Motor neuron (in vitro differentiated cells): Measurements from ENCODE around the gene CYP4F8. TPM values are rescaled to one million over a fixed set of nuclear protein-coding genes. Genes with fewer than 3 reads are reported as not detected.
"Not testable (repeated sequence)": the region's sequence is repeated elsewhere in the genome, so short reads cannot be mapped to it uniquely, and the experiment has no call there.

ENCODE experiments used
- ATAC-seq, 8 experiments: fragments of 200-7000 bp; cut with Tn5 transposase; replicated peaks in 6 of 8; 2 replicates each; pipeline ENCODE4 v1.8.0; 2021; ENCODE audit warnings: mild to moderate bottlenecking in 8 of 8, moderate library complexity in 8 of 8
- H3K27ac ChIP-seq, 2 donors: fragments of 250-450 bp; sonication (Bioruptor Pico); 2 replicates each; pipeline ENCODE4 v1.9.0; 2021; ENCODE audit warnings: antibody characterized with exemption in 2 of 2, mild to moderate bottlenecking in 2 of 2, moderate library complexity in 1 of 2
- H3K4me1 ChIP-seq, 2 donors: fragments of 250-450 bp; sonication (Bioruptor Pico); replicated peaks in 1 of 2; 2 replicates each; pipeline ENCODE4 v1.6.1; 2021; ENCODE audit warnings: antibody characterized with exemption in 2 of 2, mild to moderate bottlenecking in 2 of 2, moderate library complexity in 1 of 2
- H3K4me3 ChIP-seq, 5 donors: fragments of 250-450 bp; sonication (Bioruptor Pico); 2 replicates each; pipeline ENCODE4 v1.9.0; 2021; ENCODE audit warnings: antibody characterized with exemption in 5 of 5, mild to moderate bottlenecking in 5 of 5, moderate library complexity in 4 of 5
- WGBS, 10 experiments: fragments of 450-650 bp; shearing (Covaris generic); methylation state at CpG; one replicate each; pipeline ENCODE4 v1.0.0; 2022; 5-methylcytosine and 5-hydroxymethylcytosine counted together
- in situ Hi-C, 9 experiments: fragments of 400-800 bp; cut with MboI; loops; one replicate each; pipeline ENCODE4 v1.15.0; 2021; ENCODE audit warnings: low sequenced_read_pairs in 9 of 9, low pct_unique_long_range_greater_than_20kb in 2 of 9; ENCODE audit not compliant: unreplicated experiment in 9 of 9
- total RNA-seq, 8 experiments: library from RNA; unstranded; fragments of 300-600 nt; gene quantifications; 2 replicates each; pipeline versions ENCODE4 v1.2.3 to v1.2.4, GENCODE V29; 2022

CYP4F8 gene
- total RNA-seq, 8 experiments from 2014 or later: 0.29 to 1.1 (median 0.81) TPM; not detected in 3

- ATAC-seq: peak in 3 of 8 experiments; percentile 99 to 100 (median 100)
- no peaks in the 10 kb centered on the region for H3K4me1 ChIP-seq
- WGBS, 10 experiments: 0 to 67% (median 18%) methylated on average over 1 to 3 of the region's 6 CpGs; no CpG with 5 or more reads in 5 of the 10 experiments
- in situ Hi-C loops: loop anchor here in 2 of 9 experiments (25.0 kb wide), 2 partner anchors 522 to 547 kb away; partner anchors contain the start of genes AP1M1 (in 1 of the 2), CIB3 (in 1 of the 2) and FAM32A (in 1 of the 2)
- H3K27ac ChIP-seq: no peak within 1 kb of the TSS
- H3K4me3 ChIP-seq: no peak within 1 kb of the TSS
Observed at GRCh38 chr19:15640294-15640903, 25.4 kb downstream of the CYP4F8 start, which contains the start of gene CYP4F3. CYP4F3 (plus strand) TSS chr19:15640897; CDS start chr19:15641416, 519 bp downstream.

- Histone ChIP-seq H3K4me1 (no peaks in the 10 kb centered on the region), H3K4me3 (no peak overlapping the region), H3K27ac (no peak overlapping the region)
- ATAC-seq: peak in 3 of 8 experiments; percentile 22 to 53 (median 27)
- 0 to 75% (median 27%) methylated on average over 1 to 10 of the region's 12 CpGs; no CpG with 5 or more reads in 4 of the 10 experiments for WGBS, 10 experiments
- in situ Hi-C loops: loop anchor here in 2 of 9 experiments (25.0 kb wide), 2 partner anchors 521 to 546 kb away; partner anchors contain the start of genes AP1M1 (in 1 of the 2), CIB3 (in 1 of the 2) and FAM32A (in 1 of the 2)
Observed at GRCh38 chr19:15640904-15641597, 26.0 kb downstream of the CYP4F8 start.

GRCh38 chr19:15641901-15642491 is 27.0 kb downstream of the CYP4F8 start:
- ATAC-seq: no peak
- Histone ChIP-seq H3K4me3 (no peak overlapping the region), H3K27ac (no peak overlapping the region), H3K4me1 (no peaks in the 10 kb centered on the region)
- 0 to 80% (median 45%) methylated on average over 1 to 5 of the region's 5 CpGs; no CpG with 5 or more reads in 3 of the 10 experiments for WGBS, 10 experiments
- in situ Hi-C loops: loop anchor here in 2 of 9 experiments (25.0 kb wide), 2 partner anchors 520 to 545 kb away; partner anchors contain the start of genes AP1M1 (in 1 of the 2), CIB3 (in 1 of the 2) and FAM32A (in 1 of the 2)

DNA sequence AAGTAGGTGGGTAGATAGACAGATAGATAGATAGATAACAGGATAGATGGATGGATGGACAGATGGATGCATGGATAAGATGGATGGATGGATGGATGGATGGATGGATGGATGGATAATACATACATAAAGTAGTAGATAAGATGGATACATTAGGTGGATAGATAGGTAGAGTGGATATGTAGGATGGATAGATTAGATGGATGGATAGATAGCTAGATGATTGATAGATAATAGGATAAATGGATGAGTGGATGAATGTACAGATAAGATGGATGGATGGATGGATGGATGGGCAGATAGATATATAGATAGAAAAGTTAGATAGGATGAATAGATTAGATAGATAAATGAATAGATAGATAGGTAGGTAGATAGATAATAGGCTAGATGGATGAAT is 27.8 kb downstream of the CYP4F8 start:
- Histone ChIP-seq H3K27ac (no peak overlapping the region), H3K4me3 (no peak overlapping the region), H3K4me1 (no peaks in the 10 kb centered on the region)
- no peak for ATAC-seq
- in situ Hi-C loops: loop anchor here in 2 of 9 experiments (25.0 kb wide), 2 partner anchors 519 to 544 kb away; partner anchors contain the start of genes AP1M1 (in 1 of the 2), CIB3 (in 1 of the 2) and FAM32A (in 1 of the 2)

DNA sequence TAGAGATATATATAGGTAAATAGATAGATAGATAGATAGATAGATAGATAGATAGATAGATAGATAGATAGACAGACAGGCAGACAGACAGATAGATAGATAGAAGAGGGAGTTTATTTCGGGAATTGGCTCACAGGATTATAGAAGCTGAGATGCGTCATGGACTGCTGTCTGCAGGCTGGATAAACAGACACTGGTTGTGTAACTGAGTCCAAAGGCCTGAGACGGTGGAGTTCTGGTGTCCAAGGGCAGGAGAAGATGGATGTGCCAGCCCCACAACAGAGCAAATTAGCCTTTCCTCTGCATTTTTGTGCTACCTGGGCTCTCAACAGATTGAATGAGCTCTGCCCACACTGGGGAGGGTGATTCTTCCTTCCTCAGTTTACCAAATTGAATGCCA is 28.4 kb downstream of the CYP4F8 start:
- Histone ChIP-seq H3K27ac (no peak overlapping the region), H3K4me3 (no peak overlapping the region), H3K4me1 (no peaks in the 10 kb centered on the region)
- WGBS, 10 experiments: 17 to 86% (median 53%) methylated on average over 1 to 3 of the region's 3 CpGs; no CpG with 5 or more reads in 4 of the 10 experiments
- in situ Hi-C loops: loop anchor here in 2 of 9 experiments (25.0 kb wide), 2 partner anchors 519 to 544 kb away; partner anchors contain the start of genes AP1M1 (in 1 of the 2), CIB3 (in 1 of the 2) and FAM32A (in 1 of the 2)
- no peak for ATAC-seq

- H3K4me1 ChIP-seq: no peaks in the 10 kb centered on the region
- H3K4me3 ChIP-seq: no peak overlapping the region
- no peak for ATAC-seq
- H3K27ac ChIP-seq: no peak overlapping the region
- 14 to 57% (median 35%) methylated on average over 1 to 2 of the region's 3 CpGs; no CpG with 5 or more reads in 6 of the 10 experiments for WGBS, 10 experiments
- in situ Hi-C loops: loop anchor here in 2 of 9 experiments (25.0 kb wide), 2 partner anchors 518 to 543 kb away; partner anchors contain the start of genes AP1M1 (in 1 of the 2), CIB3 (in 1 of the 2) and FAM32A (in 1 of the 2)
Observed at GRCh38 chr19:15644066-15644741, 29.2 kb downstream of the CYP4F8 start.

DNA sequence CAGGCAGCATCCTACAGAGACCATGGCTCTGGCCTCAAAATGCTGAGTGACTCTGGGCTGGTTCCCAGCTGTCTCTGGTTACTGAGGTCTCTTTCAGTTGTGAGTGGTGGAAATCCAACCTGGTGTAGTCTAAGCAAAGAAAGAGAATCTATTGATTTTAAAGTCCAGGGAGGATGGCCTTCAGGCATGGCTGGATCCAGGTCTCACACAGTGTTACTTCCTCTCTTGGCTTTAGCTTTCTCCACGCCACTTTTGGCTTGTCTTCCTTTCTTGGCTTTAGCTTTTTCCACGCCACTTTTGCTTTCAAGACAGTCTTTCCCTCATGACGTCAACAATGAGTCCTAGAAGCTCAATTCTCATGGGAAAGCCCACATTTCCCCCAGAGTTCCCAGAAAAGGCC is 29.8 kb downstream of the CYP4F8 start:
- ATAC-seq: no peak
- in situ Hi-C loops: loop anchor here in 2 of 9 experiments (25.0 kb wide), 2 partner anchors 517 to 542 kb away; partner anchors contain the start of genes AP1M1 (in 1 of the 2), CIB3 (in 1 of the 2) and FAM32A (in 1 of the 2)
- 0 to 22% (median 10%) methylated on average over 1 to 3 of the region's 3 CpGs; no CpG with 5 or more reads in 3 of the 10 experiments for WGBS, 10 experiments
- Histone ChIP-seq H3K4me1 (no peaks in the 10 kb centered on the region), H3K27ac (no peak overlapping the region), H3K4me3 (no peak overlapping the region)

DNA sequence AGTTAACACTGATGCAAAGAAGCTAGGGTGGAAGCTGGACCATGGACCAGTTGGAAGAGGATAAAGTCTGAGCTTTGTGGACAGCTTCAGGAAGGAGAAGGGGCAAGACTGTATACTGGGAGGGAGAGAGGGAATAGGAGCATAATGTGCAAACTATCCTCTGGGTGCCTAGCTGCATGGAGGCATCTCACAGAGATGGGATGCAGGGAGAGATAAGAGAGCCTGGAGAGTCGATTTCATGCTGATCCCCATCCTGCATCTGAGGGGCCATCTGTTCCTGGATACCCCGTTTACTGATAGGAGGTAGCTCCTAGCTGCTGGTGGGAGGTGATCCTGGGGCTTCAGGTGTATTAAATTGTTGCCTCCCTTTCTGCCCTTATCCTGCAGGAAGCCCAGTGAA is 34.5 kb downstream of the CYP4F8 start:
- Histone ChIP-seq H3K4me3 (no peak overlapping the region), H3K4me1 (no peaks in the 10 kb centered on the region), H3K27ac (no peak overlapping the region)
- in situ Hi-C loops: loop anchor here in 2 of 9 experiments (25.0 kb wide), 2 partner anchors 513 to 538 kb away; partner anchors contain the start of genes AP1M1 (in 1 of the 2), CIB3 (in 1 of the 2) and FAM32A (in 1 of the 2)
- WGBS, 10 experiments: 0 to 43% (median 17%) methylated on average over 1 of the region's 2 CpGs; no CpG with 5 or more reads in 5 of the 10 experiments
- no peak for ATAC-seq

GRCh38 chr19:15650123-15650522 is 35.1 kb downstream of the CYP4F8 start:
- ATAC-seq, H3K4me3 ChIP-seq, H3K4me1 ChIP-seq, in situ Hi-C loops, H3K27ac ChIP-seq: not testable (repeated sequence)

DNA sequence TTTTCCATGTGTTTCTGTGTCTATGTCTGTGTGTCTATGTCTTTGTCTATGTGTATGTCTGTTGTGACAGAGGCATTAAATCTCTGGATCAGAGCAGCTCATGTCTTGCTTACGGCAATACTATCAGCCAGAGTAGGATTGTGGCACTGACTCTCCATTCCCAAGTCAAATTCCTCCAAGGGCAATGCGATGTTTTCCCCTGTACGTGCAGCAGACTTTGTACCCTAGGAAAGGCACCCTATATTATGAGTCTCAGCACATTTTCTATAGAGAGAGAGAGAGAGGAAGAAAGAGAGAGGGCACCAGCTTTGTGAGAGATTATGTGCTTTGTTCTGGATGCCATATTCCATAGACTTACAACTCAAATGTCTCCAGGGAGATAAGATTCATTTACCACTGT is 36.8 kb downstream of the CYP4F8 start:
- Histone ChIP-seq H3K4me3 (no peak overlapping the region), H3K4me1 (no peaks in the 10 kb centered on the region), H3K27ac (no peak overlapping the region)
- ATAC-seq: no peak
- in situ Hi-C loops: no loop called here
- WGBS, 10 experiments: 19 to 90% (median 52%) methylated on average over 2 to 3 of the region's 3 CpGs; no CpG with 5 or more reads in 2 of the 10 experiments

- WGBS, 10 experiments: 0 to 74% (median 0%) methylated on average over 1 to 4 of the region's 8 CpGs; no CpG with 5 or more reads in 3 of the 10 experiments
- in situ Hi-C loops: no loop called here
- ATAC-seq: no peak
- no peak overlapping the region for H3K4me3 ChIP-seq
- H3K4me1 ChIP-seq: no peaks in the 10 kb centered on the region
- no peak overlapping the region for H3K27ac ChIP-seq
Observed at GRCh38 chr19:15652559-15653278, 37.7 kb downstream of the CYP4F8 start.
